ENCODE data around the gene BZW2.

- TF ChIP-seq POLR2A (IDR thresholded peaks at IDR 0.05) (no peak), EP300 (IDR thresholded peaks at IDR 0.05) (no peak), POLR2AphosphoS5 (IDR thresholded peaks at IDR 0.05) (no peak)
- TF ChIP-seq, protein P1, sequence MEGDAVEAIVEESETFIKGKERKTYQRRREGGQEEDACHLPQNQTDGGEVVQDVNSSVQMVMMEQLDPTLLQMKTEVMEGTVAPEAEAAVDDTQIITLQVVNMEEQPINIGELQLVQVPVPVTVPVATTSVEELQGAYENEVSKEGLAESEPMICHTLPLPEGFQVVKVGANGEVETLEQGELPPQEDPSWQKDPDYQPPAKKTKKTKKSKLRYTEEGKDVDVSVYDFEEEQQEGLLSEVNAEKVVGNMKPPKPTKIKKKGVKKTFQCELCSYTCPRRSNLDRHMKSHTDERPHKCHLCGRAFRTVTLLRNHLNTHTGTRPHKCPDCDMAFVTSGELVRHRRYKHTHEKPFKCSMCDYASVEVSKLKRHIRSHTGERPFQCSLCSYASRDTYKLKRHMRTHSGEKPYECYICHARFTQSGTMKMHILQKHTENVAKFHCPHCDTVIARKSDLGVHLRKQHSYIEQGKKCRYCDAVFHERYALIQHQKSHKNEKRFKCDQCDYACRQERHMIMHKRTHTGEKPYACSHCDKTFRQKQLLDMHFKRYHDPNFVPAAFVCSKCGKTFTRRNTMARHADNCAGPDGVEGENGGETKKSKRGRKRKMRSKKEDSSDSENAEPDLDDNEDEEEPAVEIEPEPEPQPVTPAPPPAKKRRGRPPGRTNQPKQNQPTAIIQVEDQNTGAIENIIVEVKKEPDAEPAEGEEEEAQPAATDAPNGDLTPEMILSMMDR (IDR thresholded peaks at IDR 0.05): no peak
Observed at GRCh38 chr7:16684935-16685334, 39.0 kb downstream of the BZW2 start.
